Fibroblast of lung (primary cell): Measurements from ENCODE around the gene ZBTB26. TPM values are rescaled to one million over a fixed set of nuclear protein-coding genes. Genes with fewer than 3 reads are reported as not detected.

Source experiments
- DNase-seq, 2 donors: peaks; one replicate each; pipeline versions ENCODE4 v3.0.0 to v3.0.0-alpha.2; 2010; ENCODE audit warnings: low read depth in 2 of 2
- H2AFZ ChIP-seq: 2 replicates; pipeline ENCODE4 v1.5.1; 2012; ENCODE audit warnings: low read length, control low read depth, inconsistent platforms
- H3K27ac ChIP-seq: 2 replicates; pipeline ENCODE4 v1.5.1; 2011; ENCODE audit warnings: low read length, control low read depth; ENCODE audit not compliant: insufficient read depth
- H3K27me3 ChIP-seq: 2 replicates; pipeline ENCODE4 v1.5.1; 2011; ENCODE audit warnings: mild to moderate bottlenecking, low read length; ENCODE audit not compliant: control insufficient read depth, insufficient read depth
- H3K36me3 ChIP-seq: 2 replicates; pipeline ENCODE4 v1.5.1; 2011; ENCODE audit warnings: low read length; ENCODE audit not compliant: control insufficient read depth, insufficient read depth
- H3K4me1 ChIP-seq: 2 replicates; pipeline ENCODE4 v1.5.1; 2011; ENCODE audit warnings: low read length; ENCODE audit not compliant: control insufficient read depth, insufficient read depth; ENCODE audit errors: extremely low read depth
- H3K4me2 ChIP-seq: 2 replicates; pipeline ENCODE4 v1.5.1; 2011; ENCODE audit warnings: low read length, control low read depth; ENCODE audit not compliant: insufficient read depth; ENCODE audit errors: extremely low read depth
- H3K4me3 ChIP-seq, 4 experiments: fragments of 200-600 bp in 1 of 4; sonication (generic) in 1 of 4; replicated peaks in 1 of 4; 2 replicates each; pipeline ENCODE4 v1.5.1; 2011 to 2016; ENCODE audit warnings: low read length in 4 of 4, low read depth in 3 of 4, mild to moderate bottlenecking in 3 of 4, control low read depth in 2 of 4, inconsistent platforms in 1 of 4, mixed read lengths in 1 of 4; ENCODE audit not compliant: insufficient read depth in 1 of 4; ENCODE audit errors: control extremely low read depth in 1 of 4
- H3K79me2 ChIP-seq: 2 replicates; pipeline ENCODE4 v1.5.1; 2012; ENCODE audit warnings: mild to moderate bottlenecking, low read length, inconsistent platforms; ENCODE audit not compliant: control insufficient read depth, insufficient read depth
- H3K9ac ChIP-seq: 2 replicates; pipeline ENCODE4 v1.5.1; 2011; ENCODE audit warnings: mild to moderate bottlenecking, low read length, control low read depth; ENCODE audit not compliant: insufficient read depth
- H3K9me3 ChIP-seq: 2 replicates; pipeline ENCODE4 v1.5.1; 2012; ENCODE audit warnings: low read depth, low read length; ENCODE audit not compliant: control insufficient read depth, insufficient read depth
- H4K20me1 ChIP-seq: 2 replicates; pipeline ENCODE4 v1.5.1; 2011; ENCODE audit warnings: low read length; ENCODE audit not compliant: control insufficient read depth, insufficient read depth; ENCODE audit errors: extremely low read depth
- CTCF ChIP-seq, 2 donors: IDR thresholded peaks in 1 of 2; conservative IDR thresholded peaks in 1 of 2; 1 replicate in 1 of 2; 2 replicates in 1 of 2; pipeline ENCODE4 v1.5.1; 2011 to 2012; ENCODE audit warnings: low read length in 2 of 2, control low read depth in 1 of 2, inconsistent platforms in 1 of 2, low read depth in 1 of 2, mild to moderate bottlenecking in 1 of 2
- EZH2 ChIP-seq: IDR thresholded peaks from 2 replicates; pipeline ENCODE4 v1.5.1; 2012; ENCODE audit warnings: low read length, control low read depth, mild to moderate bottlenecking; ENCODE audit errors: missing control alignments
- polyA plus RNA-seq, 2 donors: library from polyadenylated mRNA; depleted of rRNA in 1 of 2; stranded (reverse) in 1 of 2; unstranded in 1 of 2; fragments of >200 nt; gene quantifications; 2 replicates each; pipeline ENCODE4 v1.2.1, GENCODE V29; 2011 to 2012; ENCODE audit warnings: missing spikeins in 1 of 2
- total RNA-seq: library from RNA; depleted of rRNA; stranded (reverse); fragments of >200 nt; gene quantifications from 2 replicates; pipeline ENCODE4 v1.2.1, GENCODE V29; 2014

Gene ZBTB26
- total and polyA plus RNA-seq, 2 donors (not counting 1 experiment from before 2014, with no cell fraction given): 5.6 to 7.9 TPM

DNA sequence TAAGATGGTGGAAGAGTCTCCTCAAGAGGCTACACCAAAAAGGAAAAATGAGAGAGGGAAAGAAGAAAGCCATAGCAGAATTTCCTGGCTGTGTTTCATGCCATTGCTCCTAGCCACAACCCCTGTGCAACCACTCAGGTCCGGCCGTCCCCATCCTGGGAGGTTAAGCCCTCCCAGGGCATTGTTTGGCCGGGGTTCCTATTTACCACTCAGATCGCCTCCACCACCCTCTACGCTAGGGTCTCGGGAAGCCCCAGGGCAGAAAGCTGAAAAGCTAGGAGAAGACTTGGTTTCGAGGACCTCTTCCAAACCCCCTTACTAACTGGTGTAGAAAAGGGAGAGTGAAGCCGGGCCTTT lies 26.9 kb downstream of the ZBTB26 start:
- peak; percentile 30 to 40 for DNase-seq
- Histone ChIP-seq H3K79me2 (peaks cover 55% of the 10 kb centered on the region), H3K36me3 (no peaks in the 10 kb centered on the region), H3K4me3 (peak overlapping the region; percentile 71 to 95 (median 74)), H2AFZ (no peak overlapping the region), H4K20me1 (no peaks in the 10 kb centered on the region), H3K4me2 (peak overlapping the region; percentile 98), H3K4me1 (no peaks in the 10 kb centered on the region), H3K9me3 (no peaks in the 10 kb centered on the region), H3K27me3 (no peaks in the 10 kb centered on the region), H3K9ac (peak overlapping the region; percentile 96), H3K27ac (peak overlapping the region; percentile 91)
- no peak for TF ChIP-seq EZH2
- no peak for TF ChIP-seq CTCF (conservative IDR thresholded peaks at IDR 0.05 in 1 of 2, IDR thresholded peaks at IDR 0.05 in 1 of 2; ENCODE audit: low read depth in 1 of 2, low read length in 2 of 2)

DNA sequence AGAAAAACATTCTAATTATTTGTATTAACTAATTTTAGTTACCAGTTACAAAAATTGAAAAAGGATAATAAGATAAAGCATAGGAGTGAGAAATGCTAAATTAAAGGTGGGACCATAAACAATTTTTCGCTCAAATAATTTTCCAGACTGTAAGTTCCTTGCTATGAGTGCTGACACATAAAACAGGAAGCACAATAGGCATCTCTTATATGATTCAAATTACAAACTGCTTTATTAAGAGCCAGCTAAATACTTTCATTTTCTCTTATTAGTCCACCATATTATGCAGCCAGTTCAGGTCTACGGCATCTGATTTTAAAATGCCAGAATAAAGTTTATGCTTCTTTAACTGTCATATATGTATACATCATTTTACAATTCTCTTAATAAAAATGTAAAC lies 30.5 kb downstream of the ZBTB26 start:
- Histone ChIP-seq H3K27ac (no peak overlapping the region), H3K4me3 (peak overlapping the region in 3 of 4 experiments; percentile 7 to 23 (median 9)), H3K79me2 (peaks cover 86% of the 10 kb centered on the region), H4K20me1 (no peaks in the 10 kb centered on the region), H3K4me1 (no peaks in the 10 kb centered on the region), H3K4me2 (peak overlapping the region; percentile 60), H3K27me3 (no peaks in the 10 kb centered on the region), H2AFZ (no peak overlapping the region), H3K9ac (no peak overlapping the region), H3K9me3 (no peaks in the 10 kb centered on the region), H3K36me3 (no peaks in the 10 kb centered on the region)
- DNase-seq: peak; percentile 41 to 43
- no peak for TF ChIP-seq CTCF (conservative IDR thresholded peaks at IDR 0.05 in 1 of 2, IDR thresholded peaks at IDR 0.05 in 1 of 2; ENCODE audit: low read depth in 1 of 2, low read length in 2 of 2)
- no peak for TF ChIP-seq EZH2

- Histone ChIP-seq H3K27me3 (no peaks in the 10 kb centered on the region), H3K79me2 (peaks cover 74% of the 10 kb centered on the region), H2AFZ (no peak overlapping the region), H3K4me3 (no peak overlapping the region), H3K36me3 (no peaks in the 10 kb centered on the region), H4K20me1 (no peaks in the 10 kb centered on the region), H3K4me2 (no peak overlapping the region), H3K9ac (no peak overlapping the region), H3K4me1 (no peaks in the 10 kb centered on the region), H3K9me3 (no peaks in the 10 kb centered on the region), H3K27ac (no peak overlapping the region)
- TF ChIP-seq CTCF (conservative IDR thresholded peaks at IDR 0.05 in 1 of 2, IDR thresholded peaks at IDR 0.05 in 1 of 2; ENCODE audit: low read depth in 1 of 2, low read length in 2 of 2): no peak
- TF ChIP-seq EZH2: no peak
- DNase-seq: peak in 1 of 2 donors; percentile 31
Observed at GRCh38 chr9:122897969-122898368, 33.3 kb downstream of the ZBTB26 start.
